HTERT RPE-1 (cell line): ENCODE measurements around the gene DNAJC19.

Experiments used
- in situ Hi-C: fragments of 300-500 bp; cut with MboI; formaldehyde crosslinking; loops from 4 replicates; pipeline ENCODE4 v1.14.3; 2020; ENCODE audit warnings: low sequenced_read_pairs

Gene DNAJC19

DNA sequence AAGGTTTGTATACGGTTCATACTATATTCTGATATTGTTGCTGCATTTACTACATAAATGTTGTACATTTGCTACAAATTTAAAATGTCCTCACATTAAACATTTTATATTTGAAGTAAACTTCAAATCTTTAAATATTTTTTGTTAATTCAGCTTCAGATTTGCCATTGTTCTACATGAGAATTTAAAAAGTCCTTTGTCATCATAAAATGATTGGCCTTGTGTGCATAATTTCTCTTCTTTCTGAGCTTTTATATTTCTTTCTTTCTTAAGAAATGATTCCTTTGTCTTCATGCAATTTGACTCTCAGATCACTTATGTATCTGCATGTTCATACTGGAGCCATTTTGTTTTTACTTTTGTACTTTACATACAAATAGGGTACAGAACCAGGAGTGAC, 28.0 kb downstream of the DNAJC19 start:
- in situ Hi-C loops, result no loop called here

- in situ Hi-C loops, result no loop called here
Observed at GRCh38 chr3:180961087-180961486, 28.4 kb downstream of the DNAJC19 start.

DNA sequence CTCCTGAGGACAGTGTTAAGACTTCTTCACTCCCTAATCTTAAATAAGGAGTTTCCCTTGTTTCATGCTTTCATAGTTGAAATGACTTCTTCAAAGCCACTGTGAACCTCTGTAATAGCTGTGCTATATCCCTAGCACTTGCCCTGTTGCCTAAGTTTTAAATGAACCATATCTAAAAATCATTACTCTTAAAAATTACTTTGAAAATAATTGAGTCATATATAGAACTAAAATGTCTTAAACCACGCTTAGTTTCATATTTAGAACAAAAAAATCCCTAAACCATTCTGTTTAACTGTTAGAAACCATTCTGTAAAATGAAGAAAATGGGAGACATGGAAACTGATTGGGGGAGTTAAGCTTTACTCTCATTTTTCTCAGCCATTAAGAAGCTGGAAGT, 29.8 kb downstream of the DNAJC19 start:
- in situ Hi-C loops, result no loop called here

DNA sequence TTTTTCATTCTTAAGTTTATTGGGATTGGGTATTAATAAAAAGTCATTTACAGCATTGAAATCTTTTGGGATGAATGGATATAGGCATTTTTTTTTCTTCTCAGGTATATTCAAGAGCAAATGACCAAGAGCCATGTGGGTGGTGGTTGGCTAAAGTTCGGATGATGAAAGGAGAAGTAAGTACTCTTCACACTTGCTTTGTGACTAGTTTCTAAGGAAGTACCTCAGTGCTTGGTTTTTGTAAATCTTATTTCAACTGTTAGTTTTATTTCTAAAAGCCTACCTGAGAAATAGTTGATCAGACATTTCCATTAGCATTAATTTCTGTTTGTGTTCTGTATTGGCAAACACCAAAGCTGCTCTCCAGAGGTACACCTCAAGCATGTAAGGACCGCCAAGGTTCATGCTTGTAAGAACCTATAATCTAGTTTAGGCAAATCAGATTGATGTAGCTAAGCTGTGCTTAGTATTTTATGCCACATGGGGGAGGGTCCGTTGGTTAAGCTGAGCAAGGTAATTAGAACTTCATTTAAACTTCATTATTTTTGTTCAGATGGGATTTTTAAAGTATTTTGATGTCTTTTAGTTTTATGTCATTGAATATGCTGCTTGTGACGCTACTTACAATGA, 41.7 kb downstream of the DNAJC19 start:
- in situ Hi-C loops, result no loop called here

DNA sequence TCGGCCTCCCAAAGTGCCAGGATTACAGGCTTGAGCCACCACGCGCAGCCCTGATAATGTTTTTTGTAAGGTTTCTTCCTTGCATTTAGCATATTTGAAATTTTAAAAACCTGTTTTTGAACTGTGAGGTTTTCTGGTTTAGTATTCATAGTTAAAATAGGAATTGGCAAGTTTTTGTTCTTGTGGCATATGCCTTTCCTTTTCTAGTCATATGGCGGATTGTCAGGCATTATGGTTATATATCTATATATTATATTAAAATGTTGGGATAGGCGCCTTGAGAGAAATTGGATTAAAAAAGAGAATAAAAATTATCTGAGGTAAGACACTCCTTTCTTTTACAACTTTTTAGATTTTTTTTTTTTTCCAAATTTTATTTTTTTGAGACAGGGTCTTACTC, 48.7 kb downstream of the DNAJC19 start:
- in situ Hi-C loops, result no loop called here

DNA sequence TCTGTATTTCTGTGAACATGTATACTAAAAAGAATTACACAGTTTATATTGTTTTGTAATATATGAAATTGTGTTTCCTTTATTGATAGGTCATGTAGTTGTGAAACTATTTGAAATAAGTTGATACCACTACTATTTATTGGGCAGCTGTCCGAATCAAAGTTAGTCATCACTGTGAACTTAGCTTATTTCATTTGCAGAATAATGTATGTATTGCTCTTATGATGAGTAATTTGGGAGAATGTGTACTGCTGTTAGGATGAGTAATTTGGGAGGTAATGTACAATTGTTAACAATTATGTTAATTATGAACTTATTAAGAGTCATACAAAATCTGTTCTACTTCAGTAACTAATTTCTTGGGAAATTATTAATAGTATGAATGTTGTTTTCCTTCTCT, 54.9 kb downstream of the DNAJC19 start:
- in situ Hi-C loops, result no loop called here
